Measurements from ENCODE around the gene IRX1.

IRX1 gene

DNA sequence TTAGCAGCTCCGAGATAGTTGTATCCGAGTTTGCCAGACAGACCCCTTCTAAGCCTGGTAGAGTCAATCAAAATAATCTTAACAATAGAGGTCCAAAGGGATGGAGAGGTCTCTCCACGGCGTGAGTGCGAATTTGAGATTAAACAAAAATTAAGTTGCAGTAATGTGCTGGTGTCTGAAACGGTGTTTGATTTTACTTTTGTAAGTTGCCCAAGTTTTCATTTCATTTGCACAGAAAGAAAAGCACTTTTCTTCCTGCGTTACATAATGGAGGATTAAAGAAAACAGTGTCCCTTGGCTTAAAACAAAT lies 1.2 kb downstream of the IRX1 start:
- no peak for DNase-seq
- Histone ChIP-seq H2BK5ac (ENCODE audit: low read depth, low read length, poor library complexity, severe bottlenecking) (no peak overlapping the region), H3K4ac (ENCODE audit: low read depth in 1 of 2, low read length in 2 of 2) (no peak overlapping the region), H3K4me1 (ENCODE audit: control insufficient read depth, insufficient read depth, low read depth, low read length) (peaks cover 9% of the 10 kb centered on the region), H3K23ac (ENCODE audit: low read length in 2 of 2) (no peak overlapping the region), H3K27me3 (ENCODE audit: control insufficient read depth in 1 of 2, insufficient read depth in 1 of 2, low read length in 2 of 2) (peaks cover 12 to 91% of the 10 kb centered on the region in 2 experiments), H3K18ac (ENCODE audit: low read depth in 1 of 2, low read length in 2 of 2) (no peak overlapping the region), H3K9me3 (ENCODE audit: control insufficient read depth, low read length) (no peaks in the 10 kb centered on the region), H2BK15ac (ENCODE audit: low read depth, poor library complexity, severe bottlenecking) (no peak overlapping the region), H2AFZ (ENCODE audit: low read depth, low read length) (no peak overlapping the region), H2BK12ac (ENCODE audit: low read length in 2 of 2) (no peak overlapping the region), H2AK5ac (ENCODE audit: low read length, severe bottlenecking) (no peak overlapping the region), H3K14ac (ENCODE audit: low read length in 2 of 2) (no peak overlapping the region), H3K4me3 (ENCODE audit: insufficient read depth in 1 of 2, low read depth in 1 of 2, low read length in 2 of 2) (peak overlapping the region in 1 of 2 experiments; percentile 87), H3K27ac (ENCODE audit: low read length, poor library complexity, severe bottlenecking) (no peak overlapping the region), H3K4me2 (ENCODE audit: low read length, poor library complexity, severe bottlenecking) (no peak overlapping the region), H4K8ac (ENCODE audit: low read length) (no peak overlapping the region), H3K36me3 (ENCODE audit: control insufficient read depth in 1 of 2, insufficient read depth in 2 of 2, low read depth in 1 of 2, low read length in 2 of 2) (no peaks in the 10 kb centered on the region), H2BK120ac (ENCODE audit: low read depth, low read length) (no peak overlapping the region), H3K79me1 (replicated peaks; ENCODE audit: low read length, poor library complexity, severe bottlenecking) (no peaks in the 10 kb centered on the region), H4K91ac (ENCODE audit: low read length) (no peak overlapping the region), H3K9ac (ENCODE audit: low read length) (peak overlapping the region; percentile 89)
- WGBS, result 4% methylated on average over 5 of the region's 7 CpGs

DNA sequence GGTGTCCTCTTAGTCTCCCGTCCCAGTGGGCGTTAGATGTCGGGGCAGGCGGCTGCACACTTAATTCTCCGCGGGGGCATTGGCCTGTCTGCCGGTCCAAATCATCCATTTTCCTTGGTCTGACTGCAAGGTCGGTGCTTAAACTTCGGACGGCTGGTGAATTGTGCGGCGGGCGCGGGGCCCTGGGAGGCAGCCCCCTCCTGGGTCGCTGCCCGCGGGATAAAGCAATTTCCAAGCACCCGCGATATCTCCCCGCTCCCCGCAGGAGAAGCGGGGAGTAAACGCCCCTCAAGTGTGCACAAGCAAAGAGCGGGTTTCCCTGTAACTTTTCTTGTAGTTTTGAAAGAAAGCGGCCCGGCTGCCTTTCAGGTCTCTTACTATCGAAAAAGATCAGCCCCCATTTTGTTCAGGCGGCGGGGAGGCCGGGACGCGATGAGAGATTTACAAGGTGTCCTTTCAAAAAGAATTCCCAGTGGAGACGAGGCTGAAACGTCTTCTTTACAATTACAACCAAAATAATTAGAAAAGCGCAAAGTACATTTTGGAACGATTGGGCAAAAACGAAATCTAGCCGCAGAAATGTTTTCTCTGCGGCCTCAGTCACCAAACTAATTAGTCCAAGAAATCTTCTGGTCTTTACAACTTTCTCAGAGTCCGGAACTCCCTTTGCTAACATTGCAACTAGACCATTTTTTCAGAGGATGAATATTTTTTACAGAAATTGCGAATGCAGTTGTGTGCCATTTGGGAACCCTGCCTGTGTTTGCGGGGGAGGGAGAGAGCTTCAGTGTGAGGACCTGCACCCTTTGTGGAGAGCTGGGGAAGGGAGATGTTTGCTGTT lies 1.8 kb downstream of the IRX1 start:
- no peaks in the 10 kb centered on the region for H3K9me3 ChIP-seq (ENCODE audit: control insufficient read depth, low read length)
- H3K27me3 ChIP-seq (ENCODE audit: control insufficient read depth in 1 of 2, insufficient read depth in 1 of 2, low read length in 2 of 2), result peaks cover 8 to 91% of the 10 kb centered on the region in 2 experiments
- 3% methylated on average over 41 of the region's 42 CpGs for WGBS

DNA sequence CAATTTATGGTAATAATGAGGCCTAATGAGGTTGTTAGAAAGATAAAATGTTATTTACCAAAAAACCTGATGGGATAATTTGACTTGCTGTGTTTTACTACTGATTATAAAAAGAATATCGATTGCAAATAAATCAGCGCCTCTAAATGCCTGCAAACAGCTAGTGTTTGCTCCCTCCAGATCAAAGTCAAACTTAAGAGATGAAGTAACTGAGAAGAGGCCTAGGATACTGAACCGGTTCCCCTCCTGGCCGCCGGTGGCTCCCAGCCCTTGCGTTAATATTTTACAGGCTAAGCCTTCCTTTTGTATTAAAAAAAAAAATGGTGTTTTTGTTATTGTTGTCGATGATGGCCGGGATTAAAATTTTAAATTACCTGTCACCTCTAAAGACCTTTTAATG lies 2.6 kb downstream of the IRX1 start:
- no peak overlapping the region for H3K18ac ChIP-seq (ENCODE audit: low read depth in 1 of 2, low read length in 2 of 2)
- no peaks in the 10 kb centered on the region for H3K9me3 ChIP-seq (ENCODE audit: control insufficient read depth, low read length)
- H3K27me3 ChIP-seq (ENCODE audit: control insufficient read depth in 1 of 2, insufficient read depth in 1 of 2, low read length in 2 of 2), result peaks cover under 1 to 91% of the 10 kb centered on the region in 2 experiments
- H3K36me3 ChIP-seq (ENCODE audit: control insufficient read depth in 1 of 2, insufficient read depth in 2 of 2, low read depth in 1 of 2, low read length in 2 of 2), result no peaks in the 10 kb centered on the region
- no peaks in the 10 kb centered on the region for H3K79me1 ChIP-seq (replicated peaks; ENCODE audit: low read length, poor library complexity, severe bottlenecking)
- H3K9ac ChIP-seq (ENCODE audit: low read length), result peak overlapping the region; percentile 89
- H3K23ac ChIP-seq (ENCODE audit: low read length in 2 of 2), result no peak overlapping the region
- H3K27ac ChIP-seq (ENCODE audit: low read length, poor library complexity, severe bottlenecking), result no peak overlapping the region
- H4K8ac ChIP-seq (ENCODE audit: low read length), result no peak overlapping the region
- no peak overlapping the region for H2BK15ac ChIP-seq (ENCODE audit: low read depth, poor library complexity, severe bottlenecking)
- peaks cover 14% of the 10 kb centered on the region for H3K4me1 ChIP-seq (ENCODE audit: control insufficient read depth, insufficient read depth, low read depth, low read length)
- WGBS, result 0% methylated on average over 7 of the region's 8 CpGs
- no peak overlapping the region for H3K4me2 ChIP-seq (ENCODE audit: low read length, poor library complexity, severe bottlenecking)
- H3K14ac ChIP-seq (ENCODE audit: low read length in 2 of 2), result no peak overlapping the region
- no peak overlapping the region for H2AK5ac ChIP-seq (ENCODE audit: low read length, severe bottlenecking)
- H2BK5ac ChIP-seq (ENCODE audit: low read depth, low read length, poor library complexity, severe bottlenecking), result no peak overlapping the region
- H3K4me3 ChIP-seq (ENCODE audit: insufficient read depth in 1 of 2, low read depth in 1 of 2, low read length in 2 of 2), result peak overlapping the region in 1 of 2 experiments; percentile 87
- no peak overlapping the region for H2BK12ac ChIP-seq (ENCODE audit: low read length in 2 of 2)
- no peak overlapping the region for H4K91ac ChIP-seq (ENCODE audit: low read length)
- H2BK120ac ChIP-seq (ENCODE audit: low read depth, low read length), result no peak overlapping the region
- H2AFZ ChIP-seq (ENCODE audit: low read depth, low read length), result no peak overlapping the region
- no peak for DNase-seq
- no peak overlapping the region for H3K4ac ChIP-seq (ENCODE audit: low read depth in 1 of 2, low read length in 2 of 2)

More for the DNA sequence above, 1.8 kb downstream of the IRX1 start:
- Histone ChIP-seq H3K36me3 (ENCODE audit: control insufficient read depth in 1 of 2, insufficient read depth in 2 of 2, low read depth in 1 of 2, low read length in 2 of 2) (no peaks in the 10 kb centered on the region), H2AK5ac (ENCODE audit: low read length, severe bottlenecking) (no peak overlapping the region), H2AFZ (ENCODE audit: low read depth, low read length) (no peak overlapping the region), H2BK15ac (ENCODE audit: low read depth, poor library complexity, severe bottlenecking) (no peak overlapping the region), H3K9ac (ENCODE audit: low read length) (peak overlapping the region; percentile 89), H2BK5ac (ENCODE audit: low read depth, low read length, poor library complexity, severe bottlenecking) (no peak overlapping the region), H3K23ac (ENCODE audit: low read length in 2 of 2) (no peak overlapping the region), H3K79me1 (replicated peaks; ENCODE audit: low read length, poor library complexity, severe bottlenecking) (no peaks in the 10 kb centered on the region), H2BK12ac (ENCODE audit: low read length in 2 of 2) (no peak overlapping the region), H3K14ac (ENCODE audit: low read length in 2 of 2) (no peak overlapping the region), H4K8ac (ENCODE audit: low read length) (no peak overlapping the region), H3K4me2 (ENCODE audit: low read length, poor library complexity, severe bottlenecking) (no peak overlapping the region), H2BK120ac (ENCODE audit: low read depth, low read length) (no peak overlapping the region), H3K4me3 (ENCODE audit: insufficient read depth in 1 of 2, low read depth in 1 of 2, low read length in 2 of 2) (peak overlapping the region in 1 of 2 experiments; percentile 87), H3K4ac (ENCODE audit: low read depth in 1 of 2, low read length in 2 of 2) (no peak overlapping the region), H3K27ac (ENCODE audit: low read length, poor library complexity, severe bottlenecking) (no peak overlapping the region), H3K4me1 (ENCODE audit: control insufficient read depth, insufficient read depth, low read depth, low read length) (peaks cover 14% of the 10 kb centered on the region), H3K18ac (ENCODE audit: low read depth in 1 of 2, low read length in 2 of 2) (no peak overlapping the region), H4K91ac (ENCODE audit: low read length) (no peak overlapping the region)
- no peak for DNase-seq

DNA sequence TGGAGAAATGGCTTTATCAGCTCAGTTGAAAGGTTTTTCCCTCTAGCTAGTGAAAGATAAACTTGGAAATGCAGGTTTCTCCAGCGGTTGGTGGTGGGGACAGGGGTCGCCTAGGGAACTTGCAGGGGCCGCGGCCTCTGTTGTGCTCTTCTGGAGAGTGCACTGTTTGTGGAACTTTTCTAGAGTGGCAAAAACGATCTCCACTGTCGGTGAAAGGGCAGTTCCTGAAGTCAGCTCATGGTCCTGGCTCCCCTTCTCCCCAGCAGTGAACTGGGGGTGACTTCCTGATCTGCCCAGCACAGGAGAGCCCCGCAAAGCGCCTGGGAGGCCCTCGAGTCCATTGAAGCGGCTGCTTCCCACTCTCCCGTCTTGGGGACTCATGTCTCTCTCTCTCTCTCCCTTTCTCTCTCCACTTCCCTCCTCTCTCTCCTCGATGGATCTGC lies 3.2 kb downstream of the IRX1 start:
- Histone ChIP-seq H3K4me3 (ENCODE audit: insufficient read depth in 1 of 2, low read depth in 1 of 2, low read length in 2 of 2) (peak overlapping the region in 1 of 2 experiments; percentile 87), H3K9ac (ENCODE audit: low read length) (peak overlapping the region; percentile 89), H3K79me1 (replicated peaks; ENCODE audit: low read length, poor library complexity, severe bottlenecking) (no peaks in the 10 kb centered on the region), H3K4me2 (ENCODE audit: low read length, poor library complexity, severe bottlenecking) (no peak overlapping the region), H3K4me1 (ENCODE audit: control insufficient read depth, insufficient read depth, low read depth, low read length) (peaks cover 14% of the 10 kb centered on the region), H3K27me3 (ENCODE audit: control insufficient read depth in 1 of 2, insufficient read depth in 1 of 2, low read length in 2 of 2) (peaks cover 0 to 91% of the 10 kb centered on the region in 2 experiments), H3K9me3 (ENCODE audit: control insufficient read depth, low read length) (no peaks in the 10 kb centered on the region), H2BK5ac (ENCODE audit: low read depth, low read length, poor library complexity, severe bottlenecking) (no peak overlapping the region), H2BK120ac (ENCODE audit: low read depth, low read length) (no peak overlapping the region), H3K18ac (ENCODE audit: low read depth in 1 of 2, low read length in 2 of 2) (no peak overlapping the region), H3K4ac (ENCODE audit: low read depth in 1 of 2, low read length in 2 of 2) (no peak overlapping the region), H4K91ac (ENCODE audit: low read length) (no peak overlapping the region), H2AK5ac (ENCODE audit: low read length, severe bottlenecking) (no peak overlapping the region), H3K23ac (ENCODE audit: low read length in 2 of 2) (no peak overlapping the region), H2BK15ac (ENCODE audit: low read depth, poor library complexity, severe bottlenecking) (no peak overlapping the region), H3K27ac (ENCODE audit: low read length, poor library complexity, severe bottlenecking) (no peak overlapping the region), H4K8ac (ENCODE audit: low read length) (no peak overlapping the region), H2BK12ac (ENCODE audit: low read length in 2 of 2) (no peak overlapping the region), H2AFZ (ENCODE audit: low read depth, low read length) (no peak overlapping the region), H3K14ac (ENCODE audit: low read length in 2 of 2) (no peak overlapping the region), H3K36me3 (ENCODE audit: control insufficient read depth in 1 of 2, insufficient read depth in 2 of 2, low read depth in 1 of 2, low read length in 2 of 2) (no peaks in the 10 kb centered on the region)
- DNase-seq, result no peak
- WGBS, result 3% methylated on average over 12 of the region's 12 CpGs

All from mesenchymal stem cell (in vitro differentiated cells and primary cell).